ENCODE results near the gene STXBP5.

DNA sequence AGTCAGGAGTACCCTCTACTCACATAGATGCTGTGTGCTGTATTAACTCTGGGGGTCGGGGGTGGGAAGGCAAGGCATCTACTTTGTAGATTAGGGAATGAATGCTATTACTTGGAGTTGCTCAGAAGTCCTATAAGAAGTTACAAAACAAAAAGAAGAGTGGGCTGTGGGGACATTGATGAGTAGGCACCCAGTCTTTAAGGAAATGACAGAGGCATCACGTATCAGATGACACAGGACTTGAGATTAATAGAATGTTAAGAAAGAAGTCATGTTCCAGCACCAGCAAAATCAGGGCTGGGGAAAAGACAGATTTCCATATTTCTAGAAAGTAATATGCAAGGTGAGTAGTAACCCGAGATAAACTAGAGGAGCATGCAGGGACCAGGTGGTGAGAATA is 19.0 kb upstream of the STXBP5 start:
- TF ChIP-seq, protein P1, sequence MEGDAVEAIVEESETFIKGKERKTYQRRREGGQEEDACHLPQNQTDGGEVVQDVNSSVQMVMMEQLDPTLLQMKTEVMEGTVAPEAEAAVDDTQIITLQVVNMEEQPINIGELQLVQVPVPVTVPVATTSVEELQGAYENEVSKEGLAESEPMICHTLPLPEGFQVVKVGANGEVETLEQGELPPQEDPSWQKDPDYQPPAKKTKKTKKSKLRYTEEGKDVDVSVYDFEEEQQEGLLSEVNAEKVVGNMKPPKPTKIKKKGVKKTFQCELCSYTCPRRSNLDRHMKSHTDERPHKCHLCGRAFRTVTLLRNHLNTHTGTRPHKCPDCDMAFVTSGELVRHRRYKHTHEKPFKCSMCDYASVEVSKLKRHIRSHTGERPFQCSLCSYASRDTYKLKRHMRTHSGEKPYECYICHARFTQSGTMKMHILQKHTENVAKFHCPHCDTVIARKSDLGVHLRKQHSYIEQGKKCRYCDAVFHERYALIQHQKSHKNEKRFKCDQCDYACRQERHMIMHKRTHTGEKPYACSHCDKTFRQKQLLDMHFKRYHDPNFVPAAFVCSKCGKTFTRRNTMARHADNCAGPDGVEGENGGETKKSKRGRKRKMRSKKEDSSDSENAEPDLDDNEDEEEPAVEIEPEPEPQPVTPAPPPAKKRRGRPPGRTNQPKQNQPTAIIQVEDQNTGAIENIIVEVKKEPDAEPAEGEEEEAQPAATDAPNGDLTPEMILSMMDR (IDR thresholded peaks at IDR 0.05; ENCODE audit: low read depth, low read length): no peak
- TF ChIP-seq EZH2phosphoT487 (IDR thresholded peaks at IDR 0.05; ENCODE audit: low read depth): no peak
